Cardiac septum (tissue), 1 donor: ENCODE data around the gene FGD4. TPM values are rescaled to one million over a fixed set of nuclear protein-coding genes. Genes with fewer than 3 reads are reported as not detected.

ENCODE experiments used
- DNase-seq: peaks from one replicate; pipeline ENCODE4 v3.0.0-alpha.2; 2020; ENCODE audit warnings: low spot score
- intact Hi-C: fragments of 100-400 bp; cut with DNase I; formaldehyde crosslinking; loops from one replicate; pipeline ENCODE4 v1.14.0; 2022
- total RNA-seq: library from RNA; stranded (reverse); fragmentation: NEBNext Ultra II Directional; extraction: Animal tissue kit (Norgen Biotek cat#: 25700); gene quantifications from one replicate; pipeline ENCODE4 v1.2.1, GENCODE V29; 2021
- donor health status: DM: no; HTN: no; CAD: no.

The FGD4 gene
- total RNA-seq, 1 donor from 2014 or later: 19.4 TPM

GRCh38 chr12:32615441-32615840 lies 216.1 kb downstream of the FGD4 start:
- DNase-seq: no peak
- intact Hi-C loops: no loop called here

GRCh38 chr12:32617534-32617933 lies 218.2 kb downstream of the FGD4 start:
- no peak for DNase-seq
- intact Hi-C loops: no loop called here

GRCh38 chr12:32618115-32618514 lies 218.8 kb downstream of the FGD4 start:
- intact Hi-C loops: no loop called here
- no peak for DNase-seq

DNA sequence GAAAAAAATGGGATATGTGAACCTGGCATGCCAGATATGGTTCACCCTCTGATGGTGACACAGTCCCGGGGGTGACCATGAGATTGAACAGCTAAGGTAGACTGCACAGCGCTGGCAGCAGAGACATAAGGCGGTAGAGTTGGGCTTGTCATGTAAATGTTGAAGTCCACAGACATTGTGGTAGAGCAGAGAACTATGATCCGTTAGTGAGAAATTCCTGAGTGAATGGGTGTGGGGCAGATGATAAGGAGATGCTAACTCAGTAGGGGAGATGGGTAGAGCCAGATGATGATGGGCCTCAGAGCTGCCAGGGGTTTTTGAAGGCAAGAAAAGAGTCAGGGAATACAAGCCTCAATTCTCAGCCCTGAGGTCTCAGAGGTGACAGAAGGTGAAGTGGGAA lies 228.6 kb downstream of the FGD4 start:
- DNase-seq: no peak
- intact Hi-C loops: no loop called here

DNA sequence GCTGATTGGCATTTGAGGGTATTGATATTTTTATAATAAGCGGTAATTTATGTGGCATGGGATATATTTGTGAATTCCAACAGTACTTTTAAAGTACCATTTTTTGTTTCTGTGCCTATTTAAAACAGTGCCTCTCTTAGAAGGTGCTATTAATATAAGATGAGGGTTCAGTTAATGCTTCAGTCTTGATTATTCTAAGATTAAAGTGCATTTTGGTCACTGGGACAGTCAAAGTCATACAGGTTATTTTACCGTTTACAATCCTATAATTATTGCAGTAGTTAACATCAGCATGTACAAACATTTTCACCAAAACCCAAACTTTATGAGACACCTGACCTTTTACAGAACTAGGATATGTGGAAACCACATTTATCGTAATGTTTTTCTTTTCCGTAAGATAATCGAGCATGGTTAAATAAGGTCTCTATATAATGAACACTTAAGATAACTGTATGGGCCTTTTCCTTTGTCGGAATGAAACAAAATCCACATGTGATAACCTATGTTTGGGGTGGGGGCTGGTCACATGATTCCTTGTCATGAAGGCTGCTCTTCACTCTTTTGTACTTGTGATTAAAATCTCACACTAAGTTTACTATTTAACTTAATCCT lies 242.0 kb downstream of the FGD4 start:
- intact Hi-C loops: no loop called here
- DNase-seq: no peak

DNA sequence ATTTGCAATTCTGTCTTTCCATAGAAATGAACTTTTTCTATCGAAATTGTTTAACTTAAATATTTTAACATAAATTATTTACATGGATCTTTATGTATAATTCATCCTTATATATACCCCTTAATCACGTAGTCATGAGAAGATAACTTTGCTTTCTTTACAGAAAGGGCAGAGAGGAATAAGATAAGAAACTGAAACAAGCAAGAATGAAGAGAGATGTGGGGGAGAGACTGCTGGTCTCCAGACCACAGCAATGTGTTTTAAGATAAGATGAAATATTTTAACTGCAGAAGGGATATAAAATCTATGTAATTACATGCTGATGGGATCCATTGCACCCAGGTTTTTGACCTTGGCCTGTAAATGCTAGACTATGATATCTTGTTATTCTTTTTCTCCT lies 245.1 kb downstream of the FGD4 start:
- DNase-seq: no peak
- intact Hi-C loops: no loop called here

GRCh38 chr12:32647275-32647674 lies 247.9 kb downstream of the FGD4 start:
- no peak for DNase-seq
- intact Hi-C loops: no loop called here

DNA sequence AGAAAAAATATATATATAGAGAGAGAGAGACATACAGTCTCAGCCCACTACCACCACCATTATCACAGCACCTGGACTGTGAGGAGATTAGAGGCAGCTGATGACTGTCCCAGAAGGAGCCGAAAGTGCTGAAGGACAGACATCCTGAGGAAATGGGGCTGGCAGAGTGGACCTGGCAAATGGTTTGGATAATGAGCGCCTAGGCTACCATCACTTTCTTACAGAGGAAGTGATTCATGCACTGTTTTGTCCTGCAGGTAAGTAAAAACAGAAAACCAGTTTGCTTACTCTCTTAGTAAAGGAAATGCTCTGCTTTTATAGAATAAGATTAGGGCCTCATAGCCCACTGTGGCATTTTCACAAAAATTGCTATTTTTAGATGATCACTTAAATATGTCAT lies 251.2 kb downstream of the FGD4 start:
- no peak for DNase-seq
- intact Hi-C loops: loop anchor here (10.0 kb wide), 1 partner anchor 106 kb away; no protein-coding TSS in a partner anchor

GRCh38 chr12:32651151-32651955 lies 252.0 kb downstream of the FGD4 start:
- DNase-seq: no peak
- intact Hi-C loops: loop anchor here (10.0 kb wide), 1 partner anchor 107 kb away; no protein-coding TSS in a partner anchor

- no peak for DNase-seq
- intact Hi-C loops: loop anchor here (10.0 kb wide), 1 partner anchor 107 kb away; no protein-coding TSS in a partner anchor
These were observed 252.5 kb downstream of the FGD4 start for GRCh38 chr12:32651956-32652210.

- intact Hi-C loops: loop anchor here (10.0 kb wide), 1 partner anchor 115 kb away; no protein-coding TSS in a partner anchor
These were observed 260.6 kb downstream of the FGD4 start for GRCh38 chr12:32659908-32660440.

DNA sequence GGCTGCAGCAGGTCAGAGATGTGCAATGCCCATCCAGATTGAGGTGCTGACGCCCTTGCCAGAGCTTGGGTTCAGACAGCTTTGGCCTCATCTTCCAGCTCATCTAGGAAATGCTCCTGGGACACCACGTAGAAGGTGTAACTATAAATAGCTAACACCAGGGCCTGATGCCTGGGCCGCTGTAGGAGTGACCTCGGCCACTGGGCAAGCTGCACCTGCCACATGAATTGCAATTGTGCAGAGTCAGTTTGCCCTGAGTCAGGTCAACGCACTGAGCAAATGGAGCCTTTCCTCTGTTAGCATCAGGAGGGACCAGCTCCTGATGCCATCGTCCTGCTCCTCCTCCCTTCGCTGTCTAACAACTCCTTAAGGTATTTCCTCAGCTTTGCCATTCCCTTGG lies 262.3 kb downstream of the FGD4 start:
- intact Hi-C loops: no loop called here
- no peak for DNase-seq

More at GRCh38 chr12:32659908-32660440, 260.6 kb downstream of the FGD4 start:
- DNase-seq: no peak

- intact Hi-C loops: no loop called here
- DNase-seq: no peak
These were observed 263.3 kb downstream of the FGD4 start for GRCh38 chr12:32662665-32663064.

GRCh38 chr12:32666018-32666417 lies 266.7 kb downstream of the FGD4 start:
- no peak for DNase-seq
- intact Hi-C loops: no loop called here

DNA sequence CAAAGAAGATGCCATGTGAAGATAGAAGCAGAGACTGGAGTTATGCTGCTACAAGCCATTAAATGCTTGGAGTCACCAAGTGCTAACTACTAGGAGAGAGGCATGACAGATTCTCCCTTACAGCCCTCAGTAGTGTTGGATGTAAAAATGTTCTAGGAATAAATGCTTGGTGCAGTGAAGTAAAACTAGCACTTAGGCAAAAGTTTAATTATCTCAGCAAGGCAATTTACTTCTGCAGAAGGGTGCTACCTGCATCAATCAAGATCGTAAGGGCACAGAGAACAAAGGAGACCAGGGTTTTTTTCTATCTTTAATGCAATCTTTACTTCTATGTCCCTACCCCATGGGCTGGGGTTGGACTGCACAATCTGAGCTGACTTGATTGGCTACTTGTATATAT lies 270.2 kb downstream of the FGD4 start:
- intact Hi-C loops: no loop called here
- no peak for DNase-seq

DNA sequence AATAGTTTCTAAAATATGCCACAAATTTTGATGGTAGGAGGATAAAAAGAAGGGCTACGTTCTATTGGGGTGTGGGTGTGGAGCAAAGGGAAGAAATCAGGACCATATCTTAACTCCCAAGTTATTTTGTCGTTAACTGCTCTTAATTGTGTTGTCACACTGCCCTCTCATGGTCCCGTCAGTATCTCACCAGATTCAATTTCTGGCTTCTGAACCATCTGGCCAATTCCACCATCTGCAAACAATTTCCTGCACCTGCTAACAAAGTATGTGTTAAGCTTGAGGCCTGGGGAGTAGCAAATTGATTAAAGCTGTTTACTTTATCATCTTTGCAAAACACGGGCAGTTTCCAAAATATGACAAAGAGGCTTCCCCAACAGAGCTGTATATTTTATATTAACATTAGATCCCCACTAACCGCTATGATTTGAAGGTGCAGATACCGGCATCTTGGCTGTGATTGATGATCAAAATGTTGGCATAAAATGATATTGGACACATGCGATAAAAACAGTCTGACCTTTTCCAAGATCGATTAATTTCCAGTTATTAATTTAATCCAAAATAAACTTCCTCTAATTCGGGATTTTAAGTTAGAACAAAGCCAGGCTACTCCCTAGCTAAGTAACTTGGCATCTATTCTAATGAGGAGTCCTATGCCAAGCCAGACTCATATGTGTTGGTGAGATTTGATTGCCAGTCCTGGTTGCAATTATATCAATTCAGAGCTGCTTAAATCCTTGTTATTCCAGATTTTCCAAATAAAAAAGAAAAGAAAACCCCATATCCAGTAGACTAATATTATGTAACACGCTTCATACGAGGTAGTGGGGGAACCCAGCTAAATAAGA lies 272.8 kb downstream of the FGD4 start:
- intact Hi-C loops: loop anchor here (1.0 to 10.0 kb wide), 3 partner anchors 220 to 1017 kb away; partner anchors contain the start of gene ETFBKMT
- no peak for DNase-seq

GRCh38 chr12:32679091-32679919 lies 279.9 kb downstream of the FGD4 start, which contains the start of gene DNM1L:
TSS of gene DNM1L (plus strand) at chr12:32679301. CDS start at chr12:32679364, 63 bp downstream.
- DNase-seq: peak; percentile 98
- intact Hi-C loops: loop anchor here (1.0 to 10.0 kb wide), 2 partner anchors 76 to 1025 kb away; partner anchors contain the start of genes ETFBKMT and YARS2

DNA sequence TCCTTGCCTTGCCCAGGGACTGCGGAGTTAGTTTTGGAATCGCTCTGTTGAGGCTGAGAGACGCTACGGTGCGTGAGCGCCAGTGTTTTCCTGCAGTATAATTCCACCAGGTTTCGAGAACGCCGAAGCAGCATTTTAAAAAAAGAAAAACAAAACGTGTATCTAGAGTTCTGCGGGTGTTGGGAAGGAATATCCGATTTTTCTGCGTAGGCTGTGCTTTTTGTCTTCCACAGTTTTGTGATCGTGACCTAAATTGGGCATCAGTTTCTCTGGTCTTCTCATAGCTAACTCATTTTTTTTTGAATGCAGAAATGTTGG lies 280.5 kb downstream of the FGD4 start:
- intact Hi-C loops: loop anchor here (1.0 to 10.0 kb wide), 2 partner anchors 75 to 1025 kb away; partner anchors contain the start of genes ETFBKMT and YARS2
- no peak for DNase-seq

GRCh38 chr12:32680787-32681186 lies 281.4 kb downstream of the FGD4 start:
- intact Hi-C loops: no loop called here
- DNase-seq: no peak
